HepG2 (cell line): ENCODE data around the gene HINT1. TPM values are rescaled to one million over a fixed set of nuclear protein-coding genes. Genes with fewer than 3 reads are reported as not detected.

Experiments used
- ATAC-seq: fragments of 200-7000 bp; cut with Tn5 transposase; 3 replicates; pipeline ENCODE4 v1.9.1; 2020; ENCODE audit warnings: mild to moderate bottlenecking, moderate library complexity
- BruUV-seq: library from RNA; stranded (reverse); fragments of 400-500 nt; replicated peaks from 2 replicates; lab custom pipeline; 2021; lab: Mats Ljungman, UMichigan
- CTCF ChIA-PET: fragments of 300-600 bp; formaldehyde crosslinking; extraction: SDS; loops from one replicate; lab custom pipeline; 2021; ENCODE audit warnings: low total read pairs, inconsistent platforms, low intra/inter-chr PET ratio; lab: Yijun Ruan, JAX
- POLR2A ChIA-PET: fragments of 350-600 bp; sonication (Branson Sonifier 250); formaldehyde crosslinking; loops from one replicate; lab custom pipeline; 2020; ENCODE audit warnings: antibody characterized with exemption, inconsistent platforms; lab: Yijun Ruan, JAX
- DNase-seq: peaks from one replicate; pipeline ENCODE4 v3.0.0-alpha.2; 2015; ENCODE audit warnings: low spot score
- FAIRE-seq: peaks from 3 replicates; lab custom pipeline; 2011; peaks lifted over from hg19 to GRCh38; lab: Jason Lieb, UNC
- H2AFZ ChIP-seq: one replicate; pipeline ENCODE4 v1.6.1; 2011; ENCODE audit warnings: low read length, inconsistent platforms
- H3K27ac ChIP-seq: fragments of 300-600 bp; 3 replicates; pipeline ENCODE4 v1.8.0; 2011; ENCODE audit warnings: mixed run types, mild to moderate bottlenecking, mixed read lengths, low read length, inconsistent platforms; ENCODE audit not compliant: insufficient read depth; ENCODE audit errors: extremely low read length
- H3K27me3 ChIP-seq, 2 experiments: fragments of 200-600 bp in 1 of 2; 2 replicates in 1 of 2; 3 replicates in 1 of 2; pipeline versions ENCODE4 v1.6.0 to v1.8.0; 2011; ENCODE audit warnings: low read length in 2 of 2, mild to moderate bottlenecking in 2 of 2, moderate library complexity in 2 of 2, inconsistent platforms in 1 of 2; ENCODE audit not compliant: insufficient read depth in 2 of 2, control insufficient read depth in 1 of 2
- H3K36me3 ChIP-seq, 2 experiments: fragments of 200-600 bp in 1 of 2; replicated peaks in 1 of 2; 2 replicates in 1 of 2; 3 replicates in 1 of 2; pipeline versions ENCODE4 v1.5.1 to v1.8.0; 2011; ENCODE audit warnings: low read length in 2 of 2, inconsistent platforms in 1 of 2; ENCODE audit not compliant: insufficient read depth in 2 of 2, control insufficient read depth in 1 of 2
- H3K4me1 ChIP-seq: 2 replicates; pipeline ENCODE4 v1.5.1; 2012; ENCODE audit warnings: low read length, inconsistent platforms; ENCODE audit not compliant: insufficient read depth
- H3K4me2 ChIP-seq: 2 replicates; pipeline ENCODE4 v1.6.0; 2011; ENCODE audit warnings: low read depth, low read length, inconsistent platforms
- H3K4me3 ChIP-seq, 3 experiments: fragments of 200-600 bp in 1 of 3; sonication (generic), shearing (Covaris generic) in 1 of 3; replicated peaks in 1 of 3; 2 replicates each; pipeline ENCODE4 v1.5.1; 2011 to 2016; ENCODE audit warnings: low read length in 3 of 3, inconsistent platforms in 2 of 3, low read depth in 2 of 3, mild to moderate bottlenecking in 2 of 3, control low read depth in 1 of 3, mixed read lengths in 1 of 3; ENCODE audit not compliant: insufficient read depth in 1 of 3
- H3K79me2 ChIP-seq: one replicate; pipeline ENCODE4 v1.6.1; 2011; ENCODE audit warnings: low read length, inconsistent platforms; ENCODE audit not compliant: insufficient read depth
- H3K9ac ChIP-seq: 2 replicates; pipeline ENCODE4 v1.6.0; 2011; ENCODE audit warnings: mild to moderate bottlenecking, low read depth, low read length, inconsistent platforms; ENCODE audit not compliant: insufficient read depth
- H3K9me3 ChIP-seq: 2 replicates; pipeline ENCODE4 v1.5.1; 2012; ENCODE audit warnings: mild to moderate bottlenecking, low read length
- H4K20me1 ChIP-seq: 2 replicates; pipeline ENCODE4 v1.6.0; 2011; ENCODE audit warnings: inconsistent platforms, mild to moderate bottlenecking, low read length, moderate library complexity; ENCODE audit not compliant: insufficient read depth
- AKAP8 ChIP-seq: sonication (generic); formaldehyde crosslinking; IDR thresholded peaks from 2 replicates; pipeline ENCODE4 v1.5.1; 2020; ENCODE audit warnings: mild to moderate bottlenecking, missing genetic modification reagents
- GABPA ChIP-seq, 2 experiments: IDR thresholded peaks; 2 replicates each; pipeline ENCODE4 v1.6.1; 2011 to 2016; ENCODE audit warnings: low read depth in 2 of 2, low read length in 1 of 2, missing biosample characterization in 1 of 2, missing genetic modification characterization in 1 of 2
- KAT8 ChIP-seq: IDR thresholded peaks from 2 replicates; pipeline ENCODE4 v1.6.1; 2016; ENCODE audit warnings: missing genetic modification reagents, missing compliant biosample characterization
- PTBP1 ChIP-seq: fragments of 200-400 bp; formaldehyde crosslinking; IDR thresholded peaks from 2 replicates; pipeline ENCODE4 v1.6.1; 2018; ENCODE audit warnings: low read length, low read depth; ENCODE audit not compliant: poor library complexity, severe bottlenecking
- RFXAP ChIP-seq: sonication (generic); formaldehyde crosslinking; IDR thresholded peaks from 2 replicates; pipeline ENCODE4 v1.4.0; 2020; ENCODE audit warnings: missing genetic modification reagents, borderline replicate concordance
- TGIF2 ChIP-seq: IDR thresholded peaks from 2 replicates; pipeline ENCODE4 v1.6.1; 2016; ENCODE audit warnings: control low read depth, missing compliant biosample characterization
- ZBTB37 ChIP-seq: sonication (generic); formaldehyde crosslinking; IDR thresholded peaks from 2 replicates; pipeline ENCODE4 v1.4.0; 2020; ENCODE audit warnings: mild to moderate bottlenecking, missing genetic modification reagents
- ZBTB46 ChIP-seq: sonication (generic); formaldehyde crosslinking; IDR thresholded peaks from 2 replicates; pipeline ENCODE4 v1.4.0; 2020; ENCODE audit warnings: mild to moderate bottlenecking, missing genetic modification reagents, borderline replicate concordance
- ZNF160 ChIP-seq: sonication (generic); formaldehyde crosslinking; IDR thresholded peaks from 2 replicates; pipeline ENCODE4 v1.8.0; 2022; ENCODE audit warnings: mild to moderate bottlenecking, inconsistent platforms, missing genetic modification reagents
- ZNF776 ChIP-seq: sonication (generic); formaldehyde crosslinking; IDR thresholded peaks from 2 replicates; pipeline ENCODE4 v1.4.0; 2020; ENCODE audit warnings: mild to moderate bottlenecking, missing genetic modification reagents
- ZNF883 ChIP-seq: sonication (generic); formaldehyde crosslinking; IDR thresholded peaks from 2 replicates; pipeline ENCODE4 v1.5.1; 2020; ENCODE audit warnings: mild to moderate bottlenecking, missing genetic modification reagents; ENCODE audit errors: not compliant biosample characterization
- ZSCAN31 ChIP-seq: sonication (generic); formaldehyde crosslinking; IDR thresholded peaks from 2 replicates; pipeline ENCODE4 v1.5.0; 2020; ENCODE audit warnings: low read depth, mild to moderate bottlenecking, missing genetic modification reagents
- WGBS: methylation state at CpG from one replicate; pipeline ENCODE4 v1.1.6; 2017; ENCODE audit warnings: low lambda C conversion rate; 5-methylcytosine and 5-hydroxymethylcytosine counted together
- in situ Hi-C: cut with HindIII; loops from 2 replicates; pipeline ENCODE4 v1.10.0; 2017; ENCODE audit warnings: low pct_unique_long_range_greater_than_20kb; ENCODE audit not compliant: extremely low pct_ligation_motif_present
- intact Hi-C: fragments of 100-400 bp; cut with micrococcal nuclease; formaldehyde crosslinking; loops from one replicate; pipeline ENCODE4 v1.10.0; 2022; ENCODE audit not compliant: unreplicated experiment
- polyA plus RNA-seq, 8 experiments: library from polyadenylated mRNA; depleted of rRNA in 3 of 8; stranded (reverse) in 7 of 8; unstranded in 1 of 8; fragments of >200 nt; fragmentation: Illumina TruSeq in 4 of 8; extraction: Trizol in 4 of 8; gene quantifications; 2 replicates each; pipeline versions ENCODE4 v1.2.1 to v1.2.3, GENCODE V29; 2011 to 2016; ENCODE audit warnings: low read depth in 4 of 8, missing spikeins in 1 of 8, mixed read lengths in 1 of 8; ENCODE audit not compliant: insufficient read depth in 1 of 8
- total RNA-seq, 5 experiments: library from RNA; depleted of rRNA; stranded (reverse); fragments of >200 nt; fragmentation: Illumina TruSeq; extraction: Trizol; gene quantifications; 2 replicates each; pipeline ENCODE4 v1.2.3, GENCODE V29; 2016; ENCODE audit warnings: low read depth in 1 of 5
- TF ChIP-seq, protein P1 (sequence below): sonication (generic); formaldehyde crosslinking; IDR thresholded peaks from 2 replicates; pipeline ENCODE4 v1.5.1; 2020; ENCODE audit warnings: mild to moderate bottlenecking, missing genetic modification reagents, borderline replicate concordance

The HINT1 gene
- total and polyA plus RNA-seq, 2 of the 13 experiments (the other 11 are each of a cell fraction or from before 2014, with no cell fraction given) = 428 to 997 TPM

DNA sequence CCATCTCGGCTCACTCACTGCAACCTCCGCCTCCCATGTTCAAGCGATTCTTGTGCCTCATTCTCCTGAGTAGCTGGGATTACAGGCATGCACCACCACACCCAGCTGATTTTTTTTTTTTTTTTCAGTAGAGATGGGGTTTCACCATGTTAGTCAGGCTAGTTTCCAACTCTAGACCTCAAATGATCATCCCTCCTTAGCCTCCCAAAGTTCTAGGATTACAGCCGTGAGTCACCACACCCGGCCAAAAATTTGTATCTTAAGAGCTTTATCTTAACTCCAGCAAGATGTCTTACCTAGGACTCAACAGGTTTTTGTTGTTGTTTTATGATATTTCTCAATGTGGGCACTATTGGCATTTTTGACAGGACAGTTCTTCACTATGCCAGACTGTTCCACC lies 33.6 kb upstream of the HINT1 start:
- no peaks in the 10 kb centered on the region for H3K4me1 ChIP-seq
- no peak for TF ChIP-seq AKAP8 (CRISPR knock-in tag)
- TF ChIP-seq ZNF776 (CRISPR knock-in tag) = no peak
- no peak for TF ChIP-seq PTBP1
- TF ChIP-seq ZNF883 = no peak
- no peak for TF ChIP-seq KAT8 (CRISPR knock-in tag)
- TF ChIP-seq ZBTB46 (CRISPR knock-in tag) = no peak
- TF ChIP-seq, protein P1, sequence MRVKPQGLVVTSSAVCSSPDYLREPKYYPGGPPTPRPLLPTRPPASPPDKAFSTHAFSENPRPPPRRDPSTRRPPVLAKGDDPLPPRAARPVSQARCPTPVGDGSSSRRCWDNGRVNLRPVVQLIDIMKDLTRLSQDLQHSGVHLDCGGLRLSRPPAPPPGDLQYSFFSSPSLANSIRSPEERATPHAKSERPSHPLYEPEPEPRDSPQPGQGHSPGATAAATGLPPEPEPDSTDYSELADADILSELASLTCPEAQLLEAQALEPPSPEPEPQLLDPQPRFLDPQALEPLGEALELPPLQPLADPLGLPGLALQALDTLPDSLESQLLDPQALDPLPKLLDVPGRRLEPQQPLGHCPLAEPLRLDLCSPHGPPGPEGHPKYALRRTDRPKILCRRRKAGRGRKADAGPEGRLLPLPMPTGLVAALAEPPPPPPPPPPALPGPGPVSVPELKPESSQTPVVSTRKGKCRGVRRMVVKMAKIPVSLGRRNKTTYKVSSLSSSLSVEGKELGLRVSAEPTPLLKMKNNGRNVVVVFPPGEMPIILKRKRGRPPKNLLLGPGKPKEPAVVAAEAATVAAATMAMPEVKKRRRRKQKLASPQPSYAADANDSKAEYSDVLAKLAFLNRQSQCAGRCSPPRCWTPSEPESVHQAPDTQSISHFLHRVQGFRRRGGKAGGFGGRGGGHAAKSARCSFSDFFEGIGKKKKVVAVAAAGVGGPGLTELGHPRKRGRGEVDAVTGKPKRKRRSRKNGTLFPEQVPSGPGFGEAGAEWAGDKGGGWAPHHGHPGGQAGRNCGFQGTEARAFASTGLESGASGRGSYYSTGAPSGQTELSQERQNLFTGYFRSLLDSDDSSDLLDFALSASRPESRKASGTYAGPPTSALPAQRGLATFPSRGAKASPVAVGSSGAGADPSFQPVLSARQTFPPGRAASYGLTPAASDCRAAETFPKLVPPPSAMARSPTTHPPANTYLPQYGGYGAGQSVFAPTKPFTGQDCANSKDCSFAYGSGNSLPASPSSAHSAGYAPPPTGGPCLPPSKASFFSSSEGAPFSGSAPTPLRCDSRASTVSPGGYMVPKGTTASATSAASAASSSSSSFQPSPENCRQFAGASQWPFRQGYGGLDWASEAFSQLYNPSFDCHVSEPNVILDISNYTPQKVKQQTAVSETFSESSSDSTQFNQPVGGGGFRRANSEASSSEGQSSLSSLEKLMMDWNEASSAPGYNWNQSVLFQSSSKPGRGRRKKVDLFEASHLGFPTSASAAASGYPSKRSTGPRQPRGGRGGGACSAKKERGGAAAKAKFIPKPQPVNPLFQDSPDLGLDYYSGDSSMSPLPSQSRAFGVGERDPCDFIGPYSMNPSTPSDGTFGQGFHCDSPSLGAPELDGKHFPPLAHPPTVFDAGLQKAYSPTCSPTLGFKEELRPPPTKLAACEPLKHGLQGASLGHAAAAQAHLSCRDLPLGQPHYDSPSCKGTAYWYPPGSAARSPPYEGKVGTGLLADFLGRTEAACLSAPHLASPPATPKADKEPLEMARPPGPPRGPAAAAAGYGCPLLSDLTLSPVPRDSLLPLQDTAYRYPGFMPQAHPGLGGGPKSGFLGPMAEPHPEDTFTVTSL (CRISPR knock-in tag) = no peak
- no peak for TF ChIP-seq TGIF2 (CRISPR knock-in tag)
- TF ChIP-seq ZNF160 = no peak
- TF ChIP-seq ZSCAN31 = no peak
- no peak for TF ChIP-seq RFXAP (CRISPR knock-in tag)
- no peak for TF ChIP-seq ZBTB37 (CRISPR knock-in tag)
- TF ChIP-seq GABPA (IDR thresholded peaks at IDR 0.05; ENCODE audit: low read depth, low read length) = no peak
- TF ChIP-seq GABPA (CRISPR knock-in tag; IDR thresholded peaks at IDR 0.05; ENCODE audit: low read depth) = no peak
- intact Hi-C loops (no loop called here), in situ Hi-C loops (no loop called here)
- DNase-seq (no peak), FAIRE-seq (no peak), ATAC-seq (no peak)
- no peaks in the 10 kb centered on the region for H3K79me2 ChIP-seq
- no peak overlapping the region for H2AFZ ChIP-seq
- ChIA-PET CTCF (no interaction called here), POLR2A (no interaction called here)
- H3K27me3 ChIP-seq = no peaks in the 10 kb centered on the region
- H4K20me1 ChIP-seq = no peaks in the 10 kb centered on the region
- H3K36me3 ChIP-seq = no peaks in the 10 kb centered on the region
- H3K9me3 ChIP-seq = no peaks in the 10 kb centered on the region
- no peak overlapping the region for H3K27ac ChIP-seq
- H3K9ac ChIP-seq = no peak overlapping the region
- H3K4me3 ChIP-seq = no peak overlapping the region
- no peak overlapping the region for H3K4me2 ChIP-seq
- no TSS peak for BruUV-seq
- 91% methylated on average over 5 of the region's 5 CpGs for WGBS
